GM18517 (cell line): ENCODE results near the gene USP34.
"Not testable (repeated sequence)": the region's sequence is repeated elsewhere in the genome, so short reads cannot be mapped to it uniquely, and the experiment has no call there.

ENCODE experiments used
- ATAC-seq: cut with Tn5 transposase; IDR thresholded peaks from one replicate; pipeline ENCODE4 v1.9.1; 2021; ENCODE audit warnings: mild to moderate bottlenecking, moderate library complexity; ENCODE audit not compliant: unreplicated experiment

USP34 gene

DNA sequence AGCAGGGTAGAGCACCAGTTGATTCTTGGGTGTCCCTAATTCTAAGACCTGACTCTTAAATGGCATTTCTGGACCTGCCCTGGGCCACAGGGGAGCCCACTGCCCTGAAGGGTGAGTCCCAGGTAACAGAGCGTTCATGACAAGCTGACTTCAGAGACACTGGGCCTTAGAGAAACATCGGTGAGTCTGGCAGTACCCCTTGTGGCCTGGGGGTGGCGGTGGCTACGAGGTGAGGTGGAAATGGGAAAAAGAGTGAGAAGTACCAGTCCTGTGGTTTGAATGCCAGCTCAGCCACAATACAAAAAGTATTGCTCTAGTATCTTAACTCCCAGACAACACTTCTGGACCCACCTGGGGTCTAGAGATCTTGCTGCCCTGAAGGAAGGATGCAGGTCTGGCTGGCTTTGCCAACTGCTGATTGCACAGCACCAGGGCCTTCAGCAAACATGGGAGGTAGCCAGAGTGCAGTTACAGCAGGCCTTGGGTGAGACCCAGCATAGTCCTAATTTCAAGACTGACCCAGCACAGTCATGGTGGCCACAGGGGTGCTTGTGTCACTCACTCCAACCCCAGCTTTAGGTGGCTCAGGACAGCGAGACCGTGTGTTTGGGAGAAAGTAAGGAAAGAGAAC is 44.5 kb downstream of the USP34 start:
- peak; percentile 59 for ATAC-seq

- ATAC-seq: peak; percentile 30
These were observed 45.2 kb downstream of the USP34 start for GRCh38 chr2:61425605-61426155.

- ATAC-seq: no peak
These were observed 47.2 kb downstream of the USP34 start for GRCh38 chr2:61423714-61424113.

- no peak for ATAC-seq
These were observed 49.3 kb downstream of the USP34 start for GRCh38 chr2:61421611-61422010.

GRCh38 chr2:61420991-61421544 is 49.8 kb downstream of the USP34 start:
- no peak for ATAC-seq

GRCh38 chr2:61419570-61419969 is 51.3 kb downstream of the USP34 start:
- ATAC-seq: no peak

DNA sequence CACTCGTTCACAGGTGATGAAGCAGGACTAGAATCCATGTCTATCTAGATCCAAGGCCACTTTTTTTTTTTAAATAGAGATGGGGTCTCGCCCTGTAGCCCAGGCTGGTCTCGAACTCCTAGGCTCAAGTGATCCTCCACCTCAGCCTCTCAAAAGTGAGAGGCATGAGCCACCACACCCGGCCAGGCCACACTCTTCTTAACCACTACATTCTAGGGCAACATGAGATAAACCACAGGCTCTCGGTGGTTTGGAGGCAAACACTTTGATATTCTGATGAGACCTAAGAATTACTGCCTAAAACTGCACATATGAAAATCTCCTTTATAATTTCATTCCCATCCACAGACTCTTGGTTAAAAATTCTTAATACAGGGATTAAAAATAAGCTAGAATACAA is 51.8 kb downstream of the USP34 start:
- ATAC-seq: no peak

DNA sequence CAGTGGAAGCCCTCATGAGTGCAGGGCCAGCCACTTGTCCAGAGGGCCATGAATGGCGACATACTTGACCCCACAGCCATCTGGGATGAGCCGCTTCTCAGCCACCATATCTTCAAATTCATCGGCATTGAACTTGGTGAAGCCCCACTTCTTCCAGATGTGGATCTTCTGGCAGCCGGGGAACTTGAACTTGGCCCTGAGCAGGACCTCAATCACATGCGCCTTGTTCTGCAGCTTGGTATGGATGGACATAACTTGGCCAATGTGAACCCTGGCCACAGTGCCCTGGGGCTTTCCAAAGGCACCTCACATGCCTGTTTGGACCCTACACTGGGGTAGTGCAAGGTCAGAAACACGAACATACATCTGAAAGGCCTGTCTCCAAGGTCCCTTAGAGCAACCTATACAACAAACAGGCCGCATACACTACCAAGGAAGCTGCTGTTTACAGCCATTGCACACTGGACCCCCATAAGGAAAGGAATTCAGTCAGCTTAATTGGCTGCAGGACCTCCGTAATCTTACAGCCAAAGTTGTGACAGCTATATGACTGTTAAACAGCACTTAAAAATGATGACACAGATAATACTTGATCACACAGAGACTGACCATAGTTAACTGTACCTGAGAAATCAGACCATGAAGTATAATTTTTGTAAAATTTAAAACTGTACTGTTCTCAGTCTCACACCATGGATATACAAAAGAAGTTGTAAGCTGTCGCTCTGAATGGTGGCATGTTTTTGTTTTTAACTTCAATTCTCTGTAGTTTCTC is 53.8 kb downstream of the USP34 start:
- no peak for ATAC-seq

- no peak for ATAC-seq
These were observed 55.6 kb downstream of the USP34 start for GRCh38 chr2:61415265-61415664.

DNA sequence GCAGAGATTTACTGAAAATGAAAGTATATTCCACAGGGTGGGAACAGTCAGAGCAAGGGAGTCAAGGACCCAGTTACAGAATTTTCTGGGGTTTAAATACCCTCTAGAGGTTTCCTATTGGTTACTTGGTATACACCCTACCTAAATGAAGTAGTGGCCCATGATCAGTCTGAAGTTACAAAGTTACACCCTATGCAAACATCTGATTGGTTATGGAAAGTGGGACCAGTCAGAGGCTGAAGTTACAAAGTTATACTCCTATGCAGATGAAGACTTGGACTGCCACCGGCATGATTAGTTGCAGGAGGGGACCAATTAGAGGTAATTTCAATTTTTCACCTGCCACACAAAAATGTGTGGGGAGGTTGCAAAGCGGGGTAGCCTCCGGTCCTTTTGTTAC is 56.2 kb downstream of the USP34 start:
- no peak for ATAC-seq

DNA sequence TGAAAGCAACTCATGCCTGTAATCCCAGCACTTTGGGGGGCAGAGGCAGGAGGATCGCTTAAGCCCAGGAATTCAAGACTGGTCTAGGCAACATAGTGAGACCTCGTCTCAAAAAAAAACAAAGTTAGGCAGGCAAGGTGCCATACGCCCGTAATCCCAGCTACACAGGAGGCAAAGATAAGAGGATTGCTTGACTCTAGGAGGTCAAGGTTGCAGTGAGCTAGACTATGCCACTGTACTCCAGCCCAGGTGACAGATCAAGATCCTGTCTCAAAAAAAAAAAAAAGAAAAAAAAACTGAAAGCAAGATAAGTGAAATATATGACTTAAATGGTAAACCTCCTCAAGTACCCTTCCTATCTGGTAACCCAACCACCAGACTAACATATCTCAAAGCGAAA is 59.8 kb downstream of the USP34 start:
- ATAC-seq: no peak

- ATAC-seq: no peak
These were observed 60.7 kb downstream of the USP34 start for GRCh38 chr2:61410185-61410584.

DNA sequence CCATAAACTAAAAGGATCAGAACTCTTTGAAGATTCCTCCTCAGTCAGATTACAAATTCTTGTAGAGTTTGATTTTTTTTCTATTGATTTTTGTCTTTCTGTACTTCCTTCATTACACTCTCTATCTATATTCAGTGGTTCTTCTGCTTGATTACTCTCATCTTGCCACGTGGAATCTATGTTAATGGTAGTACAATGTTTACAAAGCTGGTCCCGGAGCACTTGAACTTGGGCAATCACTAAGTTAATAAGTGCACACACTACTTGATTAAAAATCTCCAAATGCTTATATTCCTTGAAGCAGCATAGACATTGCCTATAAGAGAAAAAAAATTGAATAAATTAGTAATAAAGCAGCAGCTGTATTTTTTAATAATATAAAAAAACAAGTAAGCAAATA is 65.1 kb downstream of the USP34 start:
- no peak for ATAC-seq

- ATAC-seq: no peak
These were observed 66.4 kb downstream of the USP34 start for GRCh38 chr2:61404438-61404837.

GRCh38 chr2:61398413-61398812 is 72.5 kb downstream of the USP34 start:
- no peak for ATAC-seq

DNA sequence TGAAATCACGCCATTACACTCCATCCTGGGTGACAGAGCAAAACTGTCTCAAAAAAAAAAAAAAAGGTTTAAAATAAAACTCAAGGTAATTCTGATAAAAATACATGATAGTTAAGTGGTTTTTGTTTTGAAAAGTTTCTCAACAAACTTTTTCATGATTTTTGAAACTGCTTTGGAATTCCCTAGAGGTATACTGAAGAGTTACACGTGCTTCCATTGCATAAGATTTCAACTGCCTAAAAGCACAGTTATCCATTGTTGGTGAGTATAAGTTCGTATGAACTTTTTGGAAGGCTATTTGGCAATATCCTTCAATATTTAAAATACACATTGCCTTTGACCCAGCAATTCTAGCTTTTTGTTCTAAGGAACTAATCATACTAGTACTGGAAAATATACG is 74.9 kb downstream of the USP34 start:
- no peak for ATAC-seq

DNA sequence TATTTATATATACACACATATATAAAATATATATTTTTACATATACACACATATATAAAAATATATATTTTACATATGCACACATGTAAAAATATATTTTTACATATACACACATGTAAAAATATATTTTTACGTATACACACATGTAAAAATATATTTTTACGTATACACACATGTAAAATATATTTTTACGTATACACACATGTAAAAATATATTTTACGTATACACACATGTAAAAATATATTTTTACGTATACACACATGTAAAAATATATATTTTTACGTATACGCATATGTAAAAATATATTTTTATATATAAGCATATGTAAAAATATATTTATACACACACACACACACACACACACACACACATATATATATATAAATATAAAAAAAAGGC is 83.3 kb downstream of the USP34 start:
- not testable (repeated sequence) for ATAC-seq

DNA sequence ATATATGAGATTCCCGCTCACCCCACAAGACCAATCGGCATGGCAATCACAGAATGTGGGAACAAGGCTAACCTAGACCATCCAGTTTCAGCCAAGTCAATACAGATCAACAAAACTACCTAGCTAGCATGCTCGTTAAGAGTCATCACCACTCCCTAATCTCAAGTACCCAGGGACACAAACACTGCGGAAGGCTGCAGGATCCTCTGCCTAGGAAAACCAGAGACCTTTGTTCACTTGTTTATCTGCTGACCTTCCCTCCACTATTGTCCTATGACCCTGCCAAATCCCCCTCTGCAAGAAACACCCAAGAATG is 90.0 kb downstream of the USP34 start:
- not testable (repeated sequence) for ATAC-seq

DNA sequence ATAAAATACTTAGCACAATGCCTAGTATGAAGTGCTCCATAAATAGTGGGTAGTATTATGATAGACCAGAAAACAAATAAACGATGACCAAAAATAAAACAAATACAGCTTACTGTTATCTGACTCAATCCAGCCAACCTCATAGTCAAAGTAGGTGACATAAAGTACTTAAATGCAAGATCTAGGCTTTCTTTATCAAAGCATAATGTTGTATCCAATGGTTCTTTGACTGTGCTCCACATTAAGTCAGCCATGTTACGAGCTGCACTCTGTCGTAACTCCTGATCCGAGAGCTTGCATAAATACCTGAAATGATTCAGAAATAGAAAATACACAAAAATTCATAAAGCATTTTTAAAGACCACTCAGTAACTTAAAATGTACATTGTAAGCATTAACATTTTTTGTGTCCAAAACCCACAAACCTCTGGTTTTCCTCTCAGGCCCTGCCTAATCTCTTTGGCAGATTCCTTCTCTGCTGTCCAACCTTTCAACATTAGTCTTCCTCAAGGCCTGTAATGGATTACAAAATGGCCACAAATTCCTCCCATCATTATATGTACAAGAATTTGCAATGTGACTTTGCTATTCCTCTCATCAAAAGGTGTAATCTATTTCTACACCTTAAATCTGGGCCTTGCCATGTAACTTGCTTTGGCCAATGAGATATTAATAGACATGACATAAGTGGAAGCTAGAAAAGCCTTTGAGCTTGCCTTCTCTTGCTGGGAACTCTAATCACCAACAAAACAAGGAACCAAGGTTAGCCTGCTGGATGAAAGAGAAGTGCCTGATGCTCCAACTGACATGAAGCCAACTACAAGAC is 90.6 kb downstream of the USP34 start:
- ATAC-seq: no peak

- no peak for ATAC-seq
These were observed 91.4 kb downstream of the USP34 start for GRCh38 chr2:61379521-61379920.

DNA sequence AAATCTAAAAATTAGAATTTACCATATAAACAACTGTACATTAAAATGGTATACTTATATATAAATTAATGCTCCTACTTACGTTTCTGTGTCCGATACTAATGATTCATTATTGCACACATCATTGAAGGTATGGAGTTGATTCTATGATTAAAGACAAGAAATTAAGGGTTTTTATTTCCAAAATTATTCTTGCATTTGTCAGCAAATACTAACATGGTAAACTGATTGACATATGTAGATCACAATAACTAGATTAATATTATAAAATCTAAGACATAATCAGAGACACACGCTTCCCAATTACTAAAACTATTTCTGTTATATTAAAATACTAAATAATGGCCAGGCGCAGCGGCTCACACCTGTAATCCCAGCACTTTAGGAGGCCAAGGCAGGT is 92.6 kb downstream of the USP34 start:
- no peak for ATAC-seq
